GM12878 (cell line): ENCODE results near the gene ANKMY1. TPM values are rescaled to one million over a fixed set of nuclear protein-coding genes. Genes with fewer than 3 reads are reported as not detected.

Experiments used
- EGR1 ChIP-seq, 2 experiments: IDR thresholded peaks; 1 replicate in 1 of 2; 2 replicates in 1 of 2; pipeline ENCODE4 v1.6.1; 2011 to 2012; ENCODE audit warnings: low read depth in 2 of 2, low read length in 2 of 2, borderline replicate concordance in 1 of 2, mild to moderate bottlenecking in 1 of 2, moderate library complexity in 1 of 2
- FOXK2 ChIP-seq: fragments of 450-650 bp; IDR thresholded peaks from 2 replicates; pipeline ENCODE4 v1.6.1; 2017; ENCODE audit warnings: mild to moderate bottlenecking, moderate library complexity
- HDAC6 ChIP-seq: fragments of 200-600 bp; sonication (generic); IDR thresholded peaks from one replicate; pipeline ENCODE4 v1.8.0; 2017; ENCODE audit warnings: antibody characterized with exemption; ENCODE audit not compliant: unreplicated experiment
- HSF1 ChIP-seq: fragments of 150-350 bp; IDR thresholded peaks from 2 replicates; pipeline ENCODE4 v1.6.1; 2014; ENCODE audit warnings: mild to moderate bottlenecking, low read depth, low read length
- LARP7 ChIP-seq: fragments of 450-650 bp; IDR thresholded peaks from 2 replicates; pipeline ENCODE4 v1.6.1; 2017; ENCODE audit warnings: mild to moderate bottlenecking
- MXI1 ChIP-seq: fragments of 150-350 bp; IDR thresholded peaks from 2 replicates; pipeline ENCODE4 v1.6.1; 2011; ENCODE audit warnings: low read depth, mild to moderate bottlenecking, inconsistent platforms, low read length, improper control_type of control experiment
- MYB ChIP-seq: fragments of 150-350 bp; IDR thresholded peaks from 2 replicates; pipeline ENCODE4 v1.6.1; 2014; ENCODE audit warnings: mild to moderate bottlenecking, low read depth, low read length, borderline replicate concordance
- PBX3 ChIP-seq: IDR thresholded peaks from 2 replicates; pipeline ENCODE4 v1.6.1; 2011; ENCODE audit warnings: mild to moderate bottlenecking, low read depth, low read length, moderate library complexity; ENCODE audit not compliant: insufficient replicate concordance
- PKNOX1 ChIP-seq: fragments of 450-650 bp; IDR thresholded peaks from 2 replicates; pipeline ENCODE4 v1.6.1; 2016; ENCODE audit warnings: mild to moderate bottlenecking
- SMARCA5 ChIP-seq: fragments of 450-650 bp; IDR thresholded peaks from 2 replicates; pipeline ENCODE4 v1.6.1; 2017; ENCODE audit warnings: mild to moderate bottlenecking
- ZBTB33 ChIP-seq: fragments of 450-650 bp; IDR thresholded peaks from 2 replicates; pipeline ENCODE4 v1.6.1; 2017; ENCODE audit warnings: mild to moderate bottlenecking
- ZBTB4 ChIP-seq: fragments of 450-650 bp; formaldehyde crosslinking; IDR thresholded peaks from 2 replicates; pipeline ENCODE4 v1.4.0; 2022; ENCODE audit warnings: mild to moderate bottlenecking, moderate library complexity
- ZBTB40 ChIP-seq: fragments of 450-650 bp; IDR thresholded peaks from 2 replicates; pipeline ENCODE4 v1.6.1; 2016; ENCODE audit warnings: mild to moderate bottlenecking, moderate library complexity, borderline replicate concordance
- ZNF207 ChIP-seq: fragments of 450-650 bp; IDR thresholded peaks from 2 replicates; pipeline ENCODE4 v1.6.1; 2014; ENCODE audit warnings: antibody characterized with exemption, mild to moderate bottlenecking, borderline replicate concordance
- polyA plus RNA-seq, 11 experiments: library from polyadenylated mRNA; depleted of rRNA in 4 of 11; unstranded in 6 of 11; stranded (reverse) in 5 of 11; fragments of >200 nt; fragmentation: Nextera tagmentation in 4 of 11; fragmentation: Illumina TruSeq in 1 of 11; extraction: Ambion mirVana in 4 of 11; extraction: Trizol in 1 of 11; gene quantifications; 1 replicate in 1 of 11; 2 replicates in 10 of 11; pipeline versions ENCODE4 v1.2.1 to v1.2.3, GENCODE V29; 2011 to 2016; ENCODE audit warnings: inconsistent platforms in 2 of 11, missing spikeins in 2 of 11, low read depth in 1 of 11
- total RNA-seq, 4 experiments: library from RNA; depleted of rRNA in 3 of 4; stranded (reverse); fragments of >200 nt in 3 of 4; fragmentation: Illumina TruSeq in 1 of 4; extraction: Trizol in 1 of 4; gene quantifications; 2 replicates each; pipeline versions ENCODE4 v1.2.1 to v1.2.3, GENCODE V29; 2013 to 2021

Gene ANKMY1
- total and polyA plus RNA-seq, 10 of the 15 experiments (the other 5 are each of a cell fraction or from before 2014, with no cell fraction given) = 1.1 to 15.3 (median 11.1) TPM

- peak in 1 of 2 experiments; percentile 51; a peak in 1 of 3 replicates for TF ChIP-seq EGR1 (IDR thresholded peaks at IDR 0.05; ENCODE audit: borderline replicate concordance in 1 of 2, low read depth in 2 of 2, low read length in 2 of 2)
- TF ChIP-seq HDAC6 = no peak
- no peak for TF ChIP-seq PBX3
- TF ChIP-seq LARP7 = peak; percentile 90
- TF ChIP-seq ZBTB40 = peak; percentile 10; the same call in 1 of the 2 replicates
- TF ChIP-seq MYB = no peak
- TF ChIP-seq HSF1 = no peak
- TF ChIP-seq ZBTB33 = no peak
- no peak for TF ChIP-seq FOXK2
- TF ChIP-seq ZBTB4 (CRISPR knock-in tag) = 0 out of 2 replicates have a peak, but pooled peaks have one; percentile 53
- TF ChIP-seq MXI1 = peak; percentile 76; the same call in 1 of the 2 replicates
- TF ChIP-seq ZNF207 = peak; percentile 92
- TF ChIP-seq PKNOX1 = no peak
- peak; percentile 66 for TF ChIP-seq SMARCA5
These were observed 2.9 kb upstream of the ANKMY1 start (continued) for GRCh38 chr2:240560480-240561324.
